RWPE1 (cell line): ENCODE results near the gene CHST5.
A peak's percentile ranks its signal among the peaks of the same experiment; 100 is the strongest.
"Not testable (repeated sequence)": the region's sequence is repeated elsewhere in the genome, so short reads cannot be mapped to it uniquely, and the experiment has no call there.

Source experiments
- CTCF ChIA-PET: fragments of 350-600 bp; sonication (Branson Sonifier 250); formaldehyde crosslinking; extraction: SDS; loops from one replicate; lab custom pipeline; 2021; lab: Yijun Ruan, JAX
- POLR2A ChIA-PET: fragments of 400-600 bp; formaldehyde crosslinking; extraction: SDS; loops from one replicate; lab custom pipeline; 2020; ENCODE audit warnings: antibody characterized with exemption; ENCODE audit not compliant: low non-redundant PET; lab: Yijun Ruan, JAX
- DNase-seq: peaks from one replicate; pipeline ENCODE4 v3.0.0; 2012; ENCODE audit warnings: low spot score
- H3K27ac ChIP-seq: fragments of 450-650 bp; 2 replicates; pipeline ENCODE4 v1.5.1; 2017
- TF ChIP-seq, protein P1 (sequence below): fragments of 450-650 bp; conservative IDR thresholded peaks from 2 replicates; pipeline ENCODE4 v1.5.1; 2017; ENCODE audit warnings: low read depth, mild to moderate bottlenecking

Gene CHST5

DNA sequence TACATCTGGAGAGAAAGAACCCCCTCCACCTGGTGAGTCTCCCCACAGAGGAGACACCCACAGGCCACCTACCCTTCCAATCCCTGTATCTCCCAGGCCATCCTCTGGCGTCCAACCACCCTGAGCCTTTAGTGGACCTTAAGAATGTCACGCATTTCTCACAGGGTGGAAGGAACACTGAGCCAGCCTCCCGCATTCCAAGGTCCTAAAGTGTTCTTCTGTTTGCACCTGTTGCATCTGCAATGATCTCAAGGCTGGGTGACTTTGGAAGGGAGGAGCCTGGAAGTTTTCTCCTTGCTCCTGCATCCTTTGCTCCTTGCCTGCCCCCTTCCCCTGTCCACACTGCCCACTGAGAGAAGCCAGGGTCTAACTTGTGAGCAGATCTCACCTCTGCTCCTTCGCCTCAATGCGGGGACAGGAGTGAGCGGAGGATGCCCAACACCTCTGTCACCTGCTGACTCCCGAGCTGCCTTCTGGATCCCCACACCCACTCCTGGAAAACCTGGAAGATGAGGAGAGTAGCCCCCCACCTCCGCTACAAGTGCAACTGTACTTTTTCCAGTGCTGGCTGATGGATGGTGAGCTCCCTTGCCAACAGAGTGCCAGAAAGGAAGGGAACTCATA, 3.7 kb downstream of the CHST5 start:
- ChIA-PET CTCF (interaction anchor here (0.7 kb wide), 2 partner anchors 11 to 82 kb away, joined by 3 read pairs; no protein-coding TSS in a partner anchor), POLR2A (no interaction called here)
- TF ChIP-seq, protein P1, sequence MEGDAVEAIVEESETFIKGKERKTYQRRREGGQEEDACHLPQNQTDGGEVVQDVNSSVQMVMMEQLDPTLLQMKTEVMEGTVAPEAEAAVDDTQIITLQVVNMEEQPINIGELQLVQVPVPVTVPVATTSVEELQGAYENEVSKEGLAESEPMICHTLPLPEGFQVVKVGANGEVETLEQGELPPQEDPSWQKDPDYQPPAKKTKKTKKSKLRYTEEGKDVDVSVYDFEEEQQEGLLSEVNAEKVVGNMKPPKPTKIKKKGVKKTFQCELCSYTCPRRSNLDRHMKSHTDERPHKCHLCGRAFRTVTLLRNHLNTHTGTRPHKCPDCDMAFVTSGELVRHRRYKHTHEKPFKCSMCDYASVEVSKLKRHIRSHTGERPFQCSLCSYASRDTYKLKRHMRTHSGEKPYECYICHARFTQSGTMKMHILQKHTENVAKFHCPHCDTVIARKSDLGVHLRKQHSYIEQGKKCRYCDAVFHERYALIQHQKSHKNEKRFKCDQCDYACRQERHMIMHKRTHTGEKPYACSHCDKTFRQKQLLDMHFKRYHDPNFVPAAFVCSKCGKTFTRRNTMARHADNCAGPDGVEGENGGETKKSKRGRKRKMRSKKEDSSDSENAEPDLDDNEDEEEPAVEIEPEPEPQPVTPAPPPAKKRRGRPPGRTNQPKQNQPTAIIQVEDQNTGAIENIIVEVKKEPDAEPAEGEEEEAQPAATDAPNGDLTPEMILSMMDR = no peak
- H3K27ac ChIP-seq = no peak overlapping the region
- no peak for DNase-seq

DNA sequence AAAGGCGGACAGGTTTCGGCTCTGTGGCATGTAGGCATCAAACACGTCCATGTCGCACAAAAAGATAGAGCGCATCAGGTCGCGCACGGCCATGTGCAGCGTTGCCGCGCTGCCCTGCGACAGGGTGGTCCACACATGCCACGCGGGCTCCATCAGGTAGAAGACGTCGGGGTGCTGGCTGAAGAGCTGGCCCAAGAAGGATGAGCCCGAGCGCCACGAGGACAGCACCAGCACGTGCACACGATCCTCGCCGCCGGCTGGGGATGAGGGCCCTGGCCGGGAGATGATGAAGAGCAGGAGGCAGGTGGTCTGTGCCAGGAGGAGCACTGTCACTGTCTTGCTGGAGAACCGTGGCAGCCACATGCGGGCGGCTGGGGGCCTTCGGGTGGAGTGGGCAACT, 5.9 kb downstream of the CHST5 start:
- TF ChIP-seq, protein P1 = no peak
- no peak overlapping the region for H3K27ac ChIP-seq
- POLR2A ChIA-PET = no interaction called here
- CTCF ChIA-PET = no interaction called here
- DNase-seq = no peak

DNA sequence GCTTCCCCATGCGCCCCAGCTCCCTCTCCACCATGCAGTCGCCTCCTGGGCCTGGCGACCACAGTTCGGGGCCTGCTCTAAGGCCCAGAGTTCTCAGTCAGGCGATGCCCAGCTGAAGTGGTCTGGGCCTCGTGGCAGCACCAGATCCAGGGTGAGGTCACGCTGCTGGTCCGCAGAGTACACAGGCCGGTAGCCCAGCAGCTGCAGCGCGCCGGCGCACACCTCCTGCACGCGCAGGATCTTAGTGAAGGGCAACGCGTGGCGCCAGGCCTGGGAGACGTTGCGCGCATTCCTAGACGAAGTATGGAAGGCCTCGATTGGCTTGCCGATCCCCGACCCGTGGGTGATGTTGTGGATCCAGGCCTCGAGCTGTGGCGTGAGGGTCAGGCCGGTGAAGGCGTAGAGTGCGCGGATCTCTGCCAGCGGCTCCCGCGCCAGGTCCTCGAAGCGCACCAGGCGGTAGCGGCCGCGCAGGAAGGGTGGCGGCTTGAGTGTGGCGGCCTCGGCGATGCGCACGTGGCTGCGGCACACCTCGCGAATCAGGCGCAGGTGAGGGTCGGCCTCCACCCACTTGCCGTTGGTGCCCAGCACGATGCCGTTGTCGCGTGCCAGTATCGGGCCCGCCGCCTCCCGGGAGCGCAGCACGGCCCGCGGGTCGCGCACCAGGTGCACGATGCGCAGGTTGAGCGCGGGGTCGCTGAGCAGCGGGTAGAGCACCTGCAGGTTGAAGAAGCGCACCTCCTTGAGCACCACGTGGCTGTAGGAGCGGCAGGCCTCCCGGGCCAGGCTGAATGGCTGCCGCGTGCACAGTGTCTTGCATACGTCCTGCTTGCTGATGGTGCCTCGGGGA, 6.6 kb downstream of the CHST5 start:
- no peak for DNase-seq
- ChIA-PET POLR2A (no interaction called here), CTCF (no interaction called here)
- H3K27ac ChIP-seq = no peak overlapping the region
- TF ChIP-seq, protein P1 = no peak

DNA sequence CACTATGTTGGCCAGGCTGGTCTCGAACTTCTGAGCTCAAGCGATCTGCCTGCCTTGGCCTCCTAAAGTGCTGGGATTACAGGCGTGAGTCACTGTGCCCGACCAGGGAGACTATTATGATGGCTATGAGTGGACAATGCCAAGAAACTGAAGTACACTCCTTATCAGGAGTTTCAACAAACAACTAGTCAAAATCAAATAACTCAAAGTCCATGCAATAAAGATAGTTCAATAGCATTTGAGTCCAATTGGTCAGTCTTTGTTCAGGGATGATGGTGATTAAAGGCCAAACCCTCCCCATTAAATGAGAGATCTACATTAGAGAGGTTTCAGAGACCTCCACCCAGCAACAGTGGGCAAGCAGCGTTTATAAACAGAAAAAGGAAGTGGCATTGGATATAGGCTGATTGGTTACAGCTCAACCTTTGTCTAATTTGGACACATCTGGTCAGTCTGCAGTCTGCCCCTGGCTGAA, 8.0 kb downstream of the CHST5 start:
- no peak for DNase-seq
- ChIA-PET CTCF (no interaction called here), POLR2A (no interaction called here)
- no peak overlapping the region for H3K27ac ChIP-seq
- TF ChIP-seq, protein P1 = no peak

DNA sequence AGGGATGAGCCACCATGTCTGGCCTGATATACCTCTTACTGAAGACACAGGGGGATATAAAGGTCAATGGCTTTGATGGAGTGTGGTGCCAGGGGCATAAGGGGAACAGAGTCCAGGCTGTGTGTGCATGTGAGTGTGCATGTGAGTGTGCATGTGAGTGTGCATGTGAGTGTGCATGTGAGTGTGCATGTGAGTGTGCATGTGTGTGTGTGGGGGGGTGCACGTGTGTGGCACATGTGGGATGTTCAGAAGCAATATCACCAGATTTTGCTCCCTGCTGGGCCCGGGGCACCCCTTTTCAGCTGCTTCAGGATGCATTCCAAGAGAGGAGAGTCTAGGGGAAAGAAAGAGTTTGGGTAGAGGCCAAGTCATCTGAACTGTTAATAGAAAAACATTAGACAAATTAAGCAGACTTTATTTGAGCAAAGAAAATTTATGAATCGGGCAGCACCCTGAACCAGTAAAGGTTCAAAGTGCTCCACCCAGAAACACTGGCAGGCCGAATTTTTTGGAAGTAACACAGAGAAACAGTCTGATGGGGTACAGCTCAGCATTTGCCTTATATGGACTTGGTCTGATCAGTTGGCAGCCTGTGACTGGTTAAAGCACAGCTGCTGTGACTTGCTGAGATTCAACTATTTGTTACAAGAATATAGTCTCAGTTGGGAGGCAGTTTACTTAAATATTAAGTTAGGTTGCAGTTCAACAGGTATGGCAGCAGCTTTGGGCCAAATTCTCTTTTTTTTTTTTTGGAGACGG, 9.7 kb downstream of the CHST5 start:
- POLR2A ChIA-PET = no interaction called here
- no peak overlapping the region for H3K27ac ChIP-seq
- no peak for DNase-seq
- CTCF ChIA-PET = no interaction called here
- TF ChIP-seq, protein P1 = no peak

DNA sequence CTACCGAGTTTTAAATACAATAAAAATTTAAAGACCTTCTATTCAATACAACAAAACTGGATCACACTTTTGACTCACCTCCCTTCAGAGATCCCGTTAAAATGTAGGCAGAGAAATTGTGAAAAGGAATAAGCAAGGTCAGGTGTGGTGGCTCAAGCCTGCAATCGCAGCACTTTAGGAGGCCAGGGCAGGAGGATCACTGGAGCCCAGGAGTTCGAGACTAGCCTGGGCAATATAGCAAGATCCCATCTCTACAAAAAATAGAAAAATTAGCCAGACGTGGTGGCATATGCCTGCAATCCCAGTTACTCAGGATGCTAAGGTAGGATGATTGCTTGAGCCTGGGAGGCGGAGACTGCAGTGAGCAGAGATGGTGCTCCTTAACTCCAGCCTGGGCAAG, 16.7 kb downstream of the CHST5 start:
- no peak for DNase-seq
- H3K27ac ChIP-seq = no peak overlapping the region
- CTCF ChIA-PET = interaction anchor here (0.7 kb wide), 1 partner anchor 12 kb away, joined by 3 read pairs; no protein-coding TSS in a partner anchor
- TF ChIP-seq, protein P1 = no peak
- POLR2A ChIA-PET = no interaction called here

DNA sequence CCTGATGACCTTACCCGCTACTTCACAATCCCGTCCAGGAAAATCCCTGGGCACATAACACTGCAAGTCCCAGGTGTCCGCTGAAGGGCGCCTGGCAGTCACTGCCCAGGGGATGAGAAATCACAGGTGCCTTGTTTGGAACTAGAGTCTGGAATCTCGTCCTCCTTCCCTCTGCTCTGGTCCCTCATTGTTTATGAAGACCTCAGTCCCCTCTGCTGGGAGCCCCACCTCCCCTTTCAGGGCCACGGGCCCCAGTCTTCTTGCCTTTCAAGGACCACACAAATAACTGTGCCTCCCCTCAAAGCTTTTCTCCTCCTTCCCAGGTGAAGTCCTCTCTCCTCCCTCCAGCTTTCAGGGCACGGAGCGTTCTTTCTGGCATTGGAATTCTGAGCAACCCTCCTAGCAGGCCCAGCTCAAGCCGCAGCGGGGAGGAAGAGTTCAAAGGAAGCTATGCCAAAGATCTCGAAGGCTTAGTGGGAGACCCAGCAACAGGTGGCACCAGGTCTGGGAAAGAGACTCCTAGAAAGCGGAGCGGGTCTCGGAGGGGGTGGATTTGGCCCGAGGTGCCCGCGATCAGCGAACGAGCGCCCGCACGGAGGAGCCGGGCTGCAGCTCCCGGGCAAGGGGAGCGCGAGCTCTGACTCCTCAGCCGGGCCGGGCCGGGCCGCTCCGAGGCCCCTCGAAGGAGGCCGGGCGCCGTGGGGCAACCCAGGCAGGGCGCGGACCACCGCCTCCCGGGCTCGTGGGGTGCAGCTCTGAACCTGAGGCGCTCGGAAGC, 19.5 kb downstream of the CHST5 start:
- H3K27ac ChIP-seq = peak overlapping the region; percentile 80
- POLR2A ChIA-PET = interaction anchor here (0.9 to 1.1 kb wide), 2 partner anchors 10 to 37 kb away, joined by 3 read pairs; no protein-coding TSS in a partner anchor
- not testable (repeated sequence) for DNase-seq

More for the DNA sequence above, 19.5 kb downstream of the CHST5 start:
- CTCF ChIA-PET = interaction anchor here (0.6 to 1.4 kb wide), 7 partner anchors 16 to 606 kb away, joined by 3 to 8 read pairs (median 3); no protein-coding TSS in a partner anchor
